CD4-positive, alpha-beta T cell treated with Interleukin-10 for 1 hour (primary cell): Measurements from ENCODE around the gene SLC39A10.
"Not testable (repeated sequence)": the region's sequence is repeated elsewhere in the genome, so short reads cannot be mapped to it uniquely, and the experiment has no call there.

Source experiments
- DNase-seq: peaks from one replicate; pipeline ENCODE4 v3.0.0-alpha.2; 2020

Gene SLC39A10

GRCh38 chr2:195675783-195676427 is 18.9 kb downstream of the SLC39A10 start:
- no peak for DNase-seq

GRCh38 chr2:195677290-195677689 is 20.3 kb downstream of the SLC39A10 start:
- no peak for DNase-seq

GRCh38 chr2:195677884-195678283 is 20.9 kb downstream of the SLC39A10 start:
- DNase-seq: no peak

GRCh38 chr2:195682077-195682476 is 25.1 kb downstream of the SLC39A10 start:
- DNase-seq: no peak

GRCh38 chr2:195683174-195683573 is 26.1 kb downstream of the SLC39A10 start:
- no peak for DNase-seq

GRCh38 chr2:195686564-195686963 is 29.5 kb downstream of the SLC39A10 start:
- no peak for DNase-seq

- no peak for DNase-seq
Measured at GRCh38 chr2:195687320-195688086, 30.5 kb downstream of the SLC39A10 start.

- not testable (repeated sequence) for DNase-seq
Measured at GRCh38 chr2:195692531-195692930, 35.5 kb downstream of the SLC39A10 start.

GRCh38 chr2:195694553-195694952 is 37.5 kb downstream of the SLC39A10 start:
- DNase-seq: no peak

- no peak for DNase-seq
Measured at GRCh38 chr2:195695002-195695631, 38.1 kb downstream of the SLC39A10 start.

- DNase-seq: no peak
Measured at GRCh38 chr2:195696012-195696411, 39.0 kb downstream of the SLC39A10 start.

GRCh38 chr2:195697681-195698220 is 40.7 kb downstream of the SLC39A10 start:
- no peak for DNase-seq

- no peak for DNase-seq
Measured at GRCh38 chr2:195700480-195700879, 43.5 kb downstream of the SLC39A10 start.

GRCh38 chr2:195706161-195706900 is 49.3 kb downstream of the SLC39A10 start:
- no peak for DNase-seq

GRCh38 chr2:195709901-195710806 is 53.1 kb downstream of the SLC39A10 start:
- no peak for DNase-seq

- no peak for DNase-seq
Measured at GRCh38 chr2:195711478-195711877, 54.5 kb downstream of the SLC39A10 start.

- no peak for DNase-seq
Measured at GRCh38 chr2:195716466-195716865, 59.4 kb downstream of the SLC39A10 start.

GRCh38 chr2:195721042-195721441 is 64.0 kb downstream of the SLC39A10 start:
- DNase-seq: no peak

- DNase-seq: no peak
Measured at GRCh38 chr2:195722075-195722474, 65.0 kb downstream of the SLC39A10 start.

- DNase-seq: no peak
Measured at GRCh38 chr2:195727106-195727505, 70.1 kb downstream of the SLC39A10 start.

- no peak for DNase-seq
Measured at GRCh38 chr2:195730912-195731311, 73.9 kb downstream of the SLC39A10 start.

GRCh38 chr2:195732574-195732973 is 75.5 kb downstream of the SLC39A10 start:
- no peak for DNase-seq
